Measurements from ENCODE around the gene AHSG. TPM values are rescaled to one million over a fixed set of nuclear protein-coding genes. Genes with fewer than 3 reads are reported as not detected.
A peak's percentile ranks its signal among the peaks of the same experiment; 100 is the strongest.

The AHSG gene
- total RNA-seq, 1 experiment from 2014 or later = 1.6 TPM

DNA sequence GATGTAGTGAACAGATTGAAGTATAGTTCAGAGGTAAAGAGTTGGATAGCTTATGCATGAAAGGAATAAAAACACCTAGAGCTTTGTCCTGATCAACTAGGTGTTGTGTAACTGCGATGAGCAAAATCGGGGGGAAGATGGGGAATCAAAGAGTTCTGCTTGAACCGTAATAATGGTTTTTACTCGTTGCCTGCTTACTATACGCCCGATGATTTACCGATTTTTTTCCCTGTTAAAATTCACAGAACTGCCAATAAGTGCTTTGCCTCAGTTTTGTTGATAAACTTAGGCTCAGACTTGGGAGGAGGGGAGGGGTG, 43.1 kb upstream of the AHSG start:
- Histone ChIP-seq H3K36me3 (ENCODE audit: control insufficient read depth in 1 of 2, insufficient read depth in 2 of 2, low read length in 2 of 2) (peaks cover 11 to 16% of the 10 kb centered on the region in 2 experiments; a peak in 3 of 4 replicates), H3K9ac (ENCODE audit: low read length) (peak overlapping the region; percentile 89), H4K20me1 (ENCODE audit: insufficient read depth) (no peaks in the 10 kb centered on the region), H3K4me1 (ENCODE audit: control insufficient read depth in 1 of 2, insufficient read depth in 2 of 2, low read length in 2 of 2) (peaks cover 11 to 32% of the 10 kb centered on the region in 2 experiments), H3K4me3 (replicated peaks in 1 of 2; ENCODE audit: low read depth in 1 of 2, low read length in 2 of 2) (peak overlapping the region; percentile 87 to 94), H3K27me3 (ENCODE audit: insufficient read depth, low read length) (no peaks in the 10 kb centered on the region), H2AFZ (ENCODE audit: low read depth, low read length, poor library complexity, severe bottlenecking) (no peak overlapping the region), H3K4me2 (ENCODE audit: low read length) (peak overlapping the region; percentile 92), H3K79me2 (ENCODE audit: insufficient read depth, low read length) (peaks cover 72% of the 10 kb centered on the region), H3K9me2 (ENCODE audit: insufficient read depth) (no peaks in the 10 kb centered on the region), H3K27ac (ENCODE audit: low read depth, low read length) (peak overlapping the region; percentile 44; the same call in 1 of the 2 replicates), H3K9me3 (ENCODE audit: control insufficient read depth in 1 of 2, insufficient read depth in 1 of 2, low read depth in 1 of 2, low read length in 2 of 2) (no peaks in the 10 kb centered on the region)
- TF ChIP-seq SIN3A (IDR thresholded peaks at IDR 0.05; ENCODE audit: low read depth) = no peak
- TF ChIP-seq, protein P1, sequence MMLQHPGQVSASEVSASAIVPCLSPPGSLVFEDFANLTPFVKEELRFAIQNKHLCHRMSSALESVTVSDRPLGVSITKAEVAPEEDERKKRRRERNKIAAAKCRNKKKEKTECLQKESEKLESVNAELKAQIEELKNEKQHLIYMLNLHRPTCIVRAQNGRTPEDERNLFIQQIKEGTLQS (IDR thresholded peaks at IDR 0.05) = no peak
- no peak for TF ChIP-seq CEBPB (IDR thresholded peaks at IDR 0.05; ENCODE audit: low read depth)
- no peak for TF ChIP-seq POLR2A (IDR thresholded peaks at IDR 0.05; ENCODE audit: borderline replicate concordance, extremely low read depth, insufficient read depth, insufficient read length)
- TF ChIP-seq, protein P2, sequence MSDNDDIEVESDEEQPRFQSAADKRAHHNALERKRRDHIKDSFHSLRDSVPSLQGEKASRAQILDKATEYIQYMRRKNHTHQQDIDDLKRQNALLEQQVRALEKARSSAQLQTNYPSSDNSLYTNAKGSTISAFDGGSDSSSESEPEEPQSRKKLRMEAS (IDR thresholded peaks at IDR 0.05) = no peak
- TF ChIP-seq TCF7L2 (IDR thresholded peaks at IDR 0.05; ENCODE audit: borderline replicate concordance, extremely low read depth, insufficient read depth, insufficient read length) = no peak
- no peak for TF ChIP-seq SP1 (IDR thresholded peaks at IDR 0.05; ENCODE audit: low read depth)
- no peak for TF ChIP-seq REST (IDR thresholded peaks at IDR 0.05; ENCODE audit: low read depth)
- no peak for TF ChIP-seq EGR1 (IDR thresholded peaks at IDR 0.05; ENCODE audit: low read depth)
- POLR2A ChIA-PET = interaction anchor here (0.8 to 1.6 kb wide), 10 partner anchors 11 to 214 kb away, joined by 3 to 9 read pairs (median 4); no protein-coding TSS in a partner anchor
- RAD21 ChIA-PET (ENCODE audit: low non-redundant PET in 1 of 2, low total read pairs in 2 of 2, uncharacterized antibody in 2 of 2, unreplicated experiment in 2 of 2) = no interaction called here
- CTCF ChIA-PET = interaction anchor here (0.9 to 1.4 kb wide), 6 partner anchors 19 to 292 kb away, joined by 3 to 7 read pairs (median 4); no protein-coding TSS in a partner anchor
- DNase-seq (ENCODE audit: low read depth, low spot score) (no peak), ATAC-seq (no peak)
- intact Hi-C loops (cut with micrococcal nuclease) = loop anchor here (2.0 to 5.0 kb wide), 3 partner anchors 183 to 461 kb away; partner anchors contain the start of genes ETV5 and RFC4
- TSS peak; percentile 79 for BruUV-seq (replicated peaks)

All from HCT116 (cell line).